ENCODE measurements around the gene CERKL.

DNA sequence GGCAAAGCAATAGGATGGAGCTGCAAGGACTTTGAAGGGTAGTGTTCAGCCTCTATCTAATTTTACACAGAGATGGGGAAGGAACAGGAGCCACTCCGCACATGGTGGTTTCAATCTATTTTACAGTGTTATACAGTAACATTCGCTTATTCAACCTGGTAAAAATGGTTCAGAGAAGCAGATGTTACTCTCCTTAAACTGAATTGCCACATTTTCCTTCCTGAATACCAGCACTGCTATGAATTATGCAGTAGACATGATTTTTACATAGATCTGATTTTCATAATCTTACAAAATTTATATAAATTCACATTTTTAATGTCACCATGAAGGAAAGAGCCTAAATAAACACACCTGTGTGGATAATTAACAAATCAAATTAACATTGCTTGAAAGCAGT is 114.7 kb downstream of the CERKL start:
- TF ChIP-seq ZNF563 (CRISPR knock-in tag; IDR thresholded peaks at IDR 0.05) (no peak), NFE2L2 (IDR thresholded peaks at IDR 0.05; ENCODE audit: low read length) (no peak), JUN (CRISPR knock-in tag; IDR thresholded peaks at IDR 0.05) (no peak)
